DMS53 treated with DMSO at 0.1 percent for 48 hours (cell line): ENCODE measurements around the gene FOXD3.
"Not testable (repeated sequence)": the region's sequence is repeated elsewhere in the genome, so short reads cannot be mapped to it uniquely, and the experiment has no call there.

Source experiments
- DNase-seq: peaks from one replicate; lab custom pipeline; 2025; ENCODE audit not compliant: unreplicated experiment; lab: John Stamatoyannopoulos, UW

FOXD3 gene

DNA sequence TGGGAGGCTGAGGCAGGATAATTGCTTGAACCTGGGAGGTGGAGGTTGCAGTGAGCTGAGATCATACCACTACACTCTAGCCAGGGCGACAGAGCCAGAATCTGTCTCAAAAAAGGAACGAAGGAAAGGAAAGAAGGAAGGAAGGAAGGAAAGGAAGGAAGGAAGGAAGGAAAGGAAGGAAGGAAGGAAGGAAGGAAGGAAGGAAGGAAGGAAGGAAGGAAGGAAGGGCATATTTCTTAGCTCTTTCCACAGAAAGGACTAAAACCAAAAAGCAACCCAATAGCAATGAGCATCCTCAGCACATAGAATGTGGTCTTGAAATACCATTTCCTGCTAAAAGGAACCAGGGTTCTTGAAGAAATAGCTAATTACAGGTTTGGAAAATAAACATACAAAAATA lies 33.9 kb downstream of the FOXD3 start:
- DNase-seq, result not testable (repeated sequence)

DNA sequence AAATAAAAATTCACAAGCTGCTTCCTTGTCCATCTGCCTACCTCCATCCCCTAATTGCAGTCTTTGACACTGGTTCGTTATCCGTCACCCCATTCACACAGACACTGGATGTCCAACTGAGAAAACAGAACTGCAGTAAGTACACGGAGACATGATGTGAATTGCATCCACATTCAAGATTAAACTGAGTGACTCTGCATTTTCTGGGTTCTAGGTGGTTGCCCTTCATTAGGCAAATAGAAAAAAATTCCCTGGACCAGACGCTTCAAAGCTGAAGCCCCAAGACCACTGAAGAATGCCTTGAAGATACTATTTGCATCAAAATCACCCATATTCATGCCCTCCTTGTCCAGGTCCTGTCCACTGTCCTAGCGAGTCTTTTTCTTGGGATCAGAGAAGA lies 37.2 kb downstream of the FOXD3 start:
- DNase-seq, result no peak

DNA sequence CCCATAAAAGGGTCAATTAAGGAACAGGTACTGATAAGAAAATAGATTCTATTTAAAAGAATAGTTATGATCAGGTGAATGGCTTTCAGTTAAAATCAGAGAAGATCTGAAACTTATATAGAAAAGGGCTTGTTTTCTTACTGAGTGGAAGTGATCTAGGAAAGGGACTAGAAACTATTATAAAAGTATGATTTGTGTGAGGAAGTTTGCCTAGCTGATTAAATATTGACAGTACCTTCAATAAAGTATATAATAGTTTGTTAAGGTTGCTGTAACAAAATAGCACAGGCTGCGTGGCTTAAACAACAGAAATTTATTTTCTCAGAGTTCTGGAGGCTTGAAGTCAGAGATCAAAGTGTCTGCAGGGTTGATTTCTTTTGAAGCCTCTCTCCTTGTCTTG lies 39.7 kb downstream of the FOXD3 start:
- DNase-seq, result no peak

DNA sequence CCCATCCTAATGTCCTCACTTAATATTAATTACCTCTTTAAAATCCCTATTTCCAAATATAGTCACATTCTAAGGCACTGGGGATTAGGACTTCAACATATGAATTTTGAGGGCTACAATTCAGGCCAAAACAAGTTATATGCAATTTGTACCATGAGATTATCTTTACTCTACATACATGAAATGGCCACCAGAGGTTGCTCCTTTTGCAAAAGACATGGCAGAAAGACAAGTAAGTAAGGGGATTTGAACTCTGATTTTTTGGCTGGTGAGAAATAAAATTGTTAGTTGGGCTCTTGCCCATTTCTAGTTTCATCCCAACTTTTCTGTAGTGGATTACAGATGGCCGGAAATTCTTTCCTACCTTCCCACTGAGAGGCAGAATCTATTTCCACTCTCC lies 40.2 kb downstream of the FOXD3 start:
- DNase-seq, result no peak

DNA sequence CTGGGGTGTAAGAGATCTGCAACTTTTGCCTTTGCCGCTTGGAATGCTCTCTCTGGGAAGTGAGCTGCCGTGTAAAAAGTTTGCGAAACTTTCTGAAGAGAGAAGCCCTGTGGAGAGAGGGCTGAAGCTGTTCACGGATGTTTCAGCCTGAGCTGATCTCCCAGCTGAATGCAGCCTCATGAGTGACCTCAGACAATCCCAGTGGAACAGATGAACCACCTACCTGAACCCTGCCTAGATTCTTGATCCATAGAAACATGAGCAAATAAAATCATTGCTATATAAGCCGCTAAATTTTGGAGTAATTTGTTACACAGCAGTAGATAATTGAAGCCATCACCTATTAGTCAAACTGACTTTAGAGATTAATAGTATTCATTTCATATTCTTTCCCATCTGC lies 40.6 kb downstream of the FOXD3 start:
- no peak for DNase-seq

DNA sequence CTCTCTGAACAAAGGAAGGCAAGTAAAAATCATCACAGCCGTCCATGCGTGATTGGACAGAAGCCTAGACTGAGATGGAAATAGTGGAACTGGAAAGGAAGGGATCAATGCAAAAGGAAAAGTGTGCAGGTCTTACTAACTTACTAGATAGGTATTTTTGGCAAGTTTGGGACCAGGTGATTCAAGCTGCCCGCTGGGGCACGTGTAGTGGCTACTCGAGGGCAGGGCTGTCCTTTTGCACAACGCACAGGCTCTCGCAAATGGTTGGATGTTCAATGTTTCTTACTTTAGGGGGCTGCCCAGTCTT lies 44.5 kb downstream of the FOXD3 start:
- DNase-seq, result no peak

DNA sequence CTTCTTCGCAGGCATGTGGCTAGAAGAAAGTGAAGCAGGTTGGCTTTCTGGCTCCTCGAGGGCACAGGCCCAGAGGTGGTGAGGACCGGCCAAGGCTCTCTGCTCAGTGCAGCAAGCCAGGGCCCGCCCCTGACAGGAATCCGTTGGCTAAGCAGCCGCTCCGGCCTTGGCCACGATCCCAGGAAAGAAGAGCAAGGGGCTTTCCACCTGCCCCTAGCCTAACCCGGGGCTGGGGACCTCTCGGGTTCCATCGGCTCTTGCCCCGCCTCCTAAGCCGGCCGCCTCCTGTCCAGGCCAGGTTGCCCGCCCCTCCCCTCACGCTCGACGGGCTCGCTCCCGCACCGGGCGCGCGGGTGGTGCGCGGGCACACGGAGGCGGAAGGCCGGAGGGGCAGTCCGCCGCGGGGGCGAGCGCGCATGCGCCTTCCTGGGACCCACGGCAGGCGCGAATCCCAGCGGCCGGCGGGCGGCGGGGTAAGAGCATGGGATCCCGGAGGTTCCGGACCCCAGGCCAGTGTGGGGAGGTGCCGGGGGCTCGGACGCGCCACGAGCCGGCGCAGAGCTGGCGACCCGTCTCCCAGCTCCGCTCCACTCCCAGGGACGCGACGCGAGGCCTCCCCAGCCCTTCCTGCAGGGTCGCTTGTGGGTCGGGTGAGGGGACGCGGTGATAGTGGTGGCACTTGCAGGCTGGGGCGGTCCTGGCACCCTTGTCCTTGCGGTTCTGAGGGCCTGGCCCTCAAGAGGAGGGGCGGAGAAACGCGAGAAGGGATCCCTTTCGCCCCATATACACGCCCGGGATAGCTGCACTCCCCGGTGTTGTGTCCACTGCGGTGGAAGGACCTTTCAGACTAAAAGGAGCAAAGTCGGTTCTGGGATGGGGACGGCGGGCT lies 45.1 kb downstream of the FOXD3 start, which contains the start of gene ALG6:
Gene ALG6 (plus strand): TSS at position 413 of the 889 bp plus-strand sequence. CDS start 3,351 bp downstream, outside the sequence.
- DNase-seq, result peak; percentile 95

DNA sequence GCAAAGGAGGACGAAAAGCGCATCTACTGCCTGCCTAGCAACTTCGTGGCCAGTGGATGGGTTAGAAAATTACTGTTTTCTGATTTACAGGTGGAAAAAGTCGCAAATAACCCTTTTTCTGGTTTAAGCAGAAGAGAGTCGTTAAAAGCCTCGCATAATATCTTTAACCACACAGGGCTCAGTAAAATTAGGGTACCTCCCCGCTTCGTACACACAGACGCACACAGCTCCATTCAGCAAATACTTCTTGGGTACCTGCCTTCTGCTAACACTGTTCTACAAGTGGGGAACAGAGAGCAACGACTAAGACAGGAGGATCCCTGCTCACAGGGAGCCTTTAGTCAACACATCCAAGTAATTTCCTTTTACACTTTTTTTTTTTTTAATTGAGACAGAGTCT lies 45.8 kb downstream of the FOXD3 start:
- DNase-seq, result peak; percentile 36
